Uterus (tissue), 2 donors: ENCODE results near the gene KCNQ1.

ENCODE experiments used
- POLR2A ChIP-seq, 2 donors: fragments of 450-650 bp; IDR thresholded peaks; one replicate each; pipeline ENCODE4 v1.6.1; 2016; ENCODE audit warnings: antibody characterized with exemption in 2 of 2, mild to moderate bottlenecking in 1 of 2, moderate library complexity in 1 of 2
- TF ChIP-seq, protein P1 (sequence below), 4 experiments: fragments of 200-600 bp in 2 of 4; fragments of 450-650 bp in 2 of 4; sonication (generic) in 2 of 4; IDR thresholded peaks; one replicate each; pipeline ENCODE4 v1.5.1; 2016 to 2019; ENCODE audit warnings: antibody characterized with exemption in 4 of 4, mild to moderate bottlenecking in 2 of 4, moderate library complexity in 1 of 4

DNA sequence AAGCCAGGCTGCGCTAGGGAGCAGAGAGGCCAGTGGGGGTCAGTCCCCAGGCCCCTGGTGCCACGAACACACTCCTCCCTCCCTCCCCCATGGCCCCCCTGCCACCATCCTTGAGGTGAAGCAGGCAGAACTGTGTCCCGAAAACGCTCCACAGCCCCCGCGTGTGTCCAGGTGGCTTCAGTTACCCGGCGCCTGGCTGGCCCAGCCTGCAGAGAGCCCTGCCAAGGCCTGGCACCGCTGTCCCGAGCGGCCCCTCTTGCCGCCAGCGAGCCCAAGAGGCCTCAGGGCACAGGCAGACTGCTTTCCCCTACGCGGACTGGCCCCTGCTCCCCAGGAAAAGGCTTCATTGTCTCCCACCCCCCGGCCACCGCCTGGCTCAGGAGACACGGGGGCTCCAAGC, 413.1 kb downstream of the KCNQ1 start:
- TF ChIP-seq, protein P1, sequence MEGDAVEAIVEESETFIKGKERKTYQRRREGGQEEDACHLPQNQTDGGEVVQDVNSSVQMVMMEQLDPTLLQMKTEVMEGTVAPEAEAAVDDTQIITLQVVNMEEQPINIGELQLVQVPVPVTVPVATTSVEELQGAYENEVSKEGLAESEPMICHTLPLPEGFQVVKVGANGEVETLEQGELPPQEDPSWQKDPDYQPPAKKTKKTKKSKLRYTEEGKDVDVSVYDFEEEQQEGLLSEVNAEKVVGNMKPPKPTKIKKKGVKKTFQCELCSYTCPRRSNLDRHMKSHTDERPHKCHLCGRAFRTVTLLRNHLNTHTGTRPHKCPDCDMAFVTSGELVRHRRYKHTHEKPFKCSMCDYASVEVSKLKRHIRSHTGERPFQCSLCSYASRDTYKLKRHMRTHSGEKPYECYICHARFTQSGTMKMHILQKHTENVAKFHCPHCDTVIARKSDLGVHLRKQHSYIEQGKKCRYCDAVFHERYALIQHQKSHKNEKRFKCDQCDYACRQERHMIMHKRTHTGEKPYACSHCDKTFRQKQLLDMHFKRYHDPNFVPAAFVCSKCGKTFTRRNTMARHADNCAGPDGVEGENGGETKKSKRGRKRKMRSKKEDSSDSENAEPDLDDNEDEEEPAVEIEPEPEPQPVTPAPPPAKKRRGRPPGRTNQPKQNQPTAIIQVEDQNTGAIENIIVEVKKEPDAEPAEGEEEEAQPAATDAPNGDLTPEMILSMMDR (IDR thresholded peaks at IDR 0.05), result no peak
- no peak for TF ChIP-seq POLR2A (IDR thresholded peaks at IDR 0.05)
